ENCODE data around the gene STK17A.

- TF ChIP-seq EZH2 (IDR thresholded peaks at IDR 0.05) (no peak), POLR2AphosphoS5 (IDR thresholded peaks at IDR 0.05; ENCODE audit: borderline replicate concordance, low read depth, low read length) (no peak)
These were observed 12.1 kb upstream of the STK17A start for GRCh38 chr7:43570688-43571365.

Data from SK-N-MC (cell line).